GM18909 (cell line): ENCODE measurements around the gene COL18A1.
"Not testable (repeated sequence)": the region's sequence is repeated elsewhere in the genome, so short reads cannot be mapped to it uniquely, and the experiment has no call there.

ENCODE experiments used
- ATAC-seq: cut with Tn5 transposase; IDR thresholded peaks from one replicate; pipeline ENCODE4 v1.9.1; 2021; ENCODE audit warnings: mild to moderate bottlenecking; ENCODE audit not compliant: unreplicated experiment, poor library complexity

The COL18A1 gene

GRCh38 chr21:45438391-45439145 lies 33.6 kb downstream of the COL18A1 start:
- no peak for ATAC-seq

GRCh38 chr21:45439161-45439872 lies 34.4 kb downstream of the COL18A1 start:
- peak; percentile 65 for ATAC-seq

GRCh38 chr21:45439901-45440461 lies 35.0 kb downstream of the COL18A1 start:
- ATAC-seq: no peak

DNA sequence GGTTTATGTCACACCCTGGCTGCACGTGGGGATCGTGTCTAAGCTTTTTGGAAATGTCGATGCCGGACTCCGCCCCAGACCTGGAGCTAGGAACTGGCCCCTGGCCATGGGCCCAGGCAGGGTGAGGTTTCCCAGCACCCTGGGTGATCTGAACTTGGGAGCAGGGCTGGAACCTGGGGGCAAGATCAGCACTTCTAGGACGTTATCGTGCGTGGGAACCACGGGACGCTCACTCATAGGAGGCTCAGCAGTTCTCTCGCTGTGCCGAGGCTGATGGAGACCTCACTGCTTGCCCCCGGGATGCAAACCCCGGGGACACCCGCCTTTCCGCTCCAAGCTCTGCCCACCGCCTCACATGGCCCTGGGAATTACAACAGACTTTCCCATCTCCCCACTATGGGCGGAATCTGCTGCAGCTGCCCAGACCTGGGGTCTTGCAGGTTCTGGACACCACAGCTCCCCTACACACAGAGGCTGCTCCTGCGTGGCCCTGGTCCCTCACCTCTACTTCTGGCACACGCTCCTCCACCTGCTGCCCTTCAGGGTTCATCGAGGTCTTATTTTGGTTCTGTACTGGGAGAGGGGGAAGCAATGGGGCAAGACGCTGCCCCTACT lies 35.9 kb downstream of the COL18A1 start:
- ATAC-seq: no peak

DNA sequence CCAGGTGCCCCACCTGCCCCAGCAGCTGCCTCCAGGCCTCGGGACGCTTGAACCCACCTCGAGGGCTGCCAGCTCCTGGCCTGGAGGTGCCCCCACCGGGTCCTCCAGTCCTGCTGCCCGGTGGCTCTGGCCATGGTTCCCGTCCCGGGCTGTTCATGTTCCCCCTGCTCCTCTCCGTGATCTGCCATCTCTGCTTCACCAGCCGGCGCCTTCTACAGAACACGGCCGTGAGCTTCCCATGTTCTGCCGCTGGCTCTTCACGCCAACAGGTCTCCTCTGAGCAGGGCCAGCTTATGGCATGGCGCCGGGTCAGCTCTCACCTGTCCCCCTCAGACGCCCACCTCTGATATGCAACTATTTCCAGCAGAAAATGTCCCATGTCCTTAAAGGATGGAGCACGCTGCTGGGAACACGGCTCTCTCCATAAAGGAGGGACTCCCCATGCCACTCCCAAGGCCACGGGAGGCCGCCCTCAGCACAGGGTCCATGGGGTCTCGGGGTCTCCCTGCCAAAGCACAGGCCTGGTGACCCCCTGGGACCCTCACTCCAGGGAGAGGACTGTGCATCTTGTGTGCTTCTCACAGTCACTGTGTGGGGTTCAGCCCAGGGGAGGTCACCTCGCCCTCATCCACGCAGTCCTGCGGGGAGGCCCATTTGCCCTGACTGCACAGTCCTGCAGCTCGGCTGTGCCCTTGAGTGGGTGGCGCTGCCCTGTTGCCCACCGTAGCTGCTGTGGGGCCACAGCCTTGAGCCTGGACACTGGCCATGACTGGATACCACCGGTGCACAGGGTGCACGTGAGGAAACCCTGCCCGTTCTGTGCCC lies 36.7 kb downstream of the COL18A1 start:
- no peak for ATAC-seq

GRCh38 chr21:45442276-45442675 lies 37.3 kb downstream of the COL18A1 start:
- ATAC-seq: no peak

GRCh38 chr21:45442686-45443594 lies 38.0 kb downstream of the COL18A1 start:
- ATAC-seq: not testable (repeated sequence)

- no peak for ATAC-seq
Measured at GRCh38 chr21:45443595-45444181, 38.7 kb downstream of the COL18A1 start.

GRCh38 chr21:45444385-45444784 lies 39.4 kb downstream of the COL18A1 start:
- no peak for ATAC-seq

DNA sequence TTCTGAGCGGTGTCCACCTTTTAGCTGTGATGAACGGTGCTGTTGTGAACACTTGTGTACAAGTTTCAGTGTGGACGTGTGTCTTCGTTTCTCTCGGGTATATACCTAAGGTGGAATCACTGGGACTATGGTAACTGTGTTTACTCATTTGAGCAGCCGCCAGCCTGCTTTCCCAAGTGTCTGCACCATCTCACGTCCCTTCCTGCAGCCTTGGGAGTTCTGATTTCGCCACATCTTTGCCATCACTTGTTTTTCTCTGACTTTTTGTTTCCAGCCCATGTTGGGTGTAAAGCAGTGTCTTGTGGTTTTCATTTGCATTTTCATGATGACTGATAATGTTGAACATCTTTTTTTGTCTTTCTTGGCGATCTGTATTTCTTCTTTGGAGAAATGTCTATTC lies 40.4 kb downstream of the COL18A1 start:
- no peak for ATAC-seq

GRCh38 chr21:45447821-45448220 lies 42.9 kb downstream of the COL18A1 start:
- ATAC-seq: no peak

DNA sequence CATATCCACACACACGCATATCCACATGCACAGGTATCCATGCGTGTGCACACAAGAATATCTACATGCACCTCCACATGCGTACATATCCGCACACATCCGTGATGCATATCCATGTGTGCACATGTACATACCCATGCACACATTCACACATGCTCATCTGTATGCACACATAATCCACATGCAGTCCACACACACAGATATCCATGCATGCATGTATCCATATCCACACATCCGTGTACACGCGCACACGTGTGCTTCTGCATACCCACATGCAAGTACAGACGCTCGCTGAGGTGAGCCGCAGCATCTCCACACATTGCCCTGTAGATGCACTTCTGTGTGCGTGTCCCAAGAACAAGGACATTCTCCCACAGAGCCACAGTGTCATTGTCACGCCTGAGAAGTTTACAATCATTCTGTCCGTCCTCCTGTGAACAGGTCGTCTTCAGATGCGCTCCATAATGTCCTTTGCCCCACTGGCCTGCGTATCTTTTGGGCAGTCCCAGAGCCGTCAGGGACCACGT lies 43.4 kb downstream of the COL18A1 start:
- no peak for ATAC-seq

- no peak for ATAC-seq
Measured at GRCh38 chr21:45448810-45449657, 44.1 kb downstream of the COL18A1 start.

- ATAC-seq: no peak
Measured at GRCh38 chr21:45449658-45450422, 44.9 kb downstream of the COL18A1 start.

DNA sequence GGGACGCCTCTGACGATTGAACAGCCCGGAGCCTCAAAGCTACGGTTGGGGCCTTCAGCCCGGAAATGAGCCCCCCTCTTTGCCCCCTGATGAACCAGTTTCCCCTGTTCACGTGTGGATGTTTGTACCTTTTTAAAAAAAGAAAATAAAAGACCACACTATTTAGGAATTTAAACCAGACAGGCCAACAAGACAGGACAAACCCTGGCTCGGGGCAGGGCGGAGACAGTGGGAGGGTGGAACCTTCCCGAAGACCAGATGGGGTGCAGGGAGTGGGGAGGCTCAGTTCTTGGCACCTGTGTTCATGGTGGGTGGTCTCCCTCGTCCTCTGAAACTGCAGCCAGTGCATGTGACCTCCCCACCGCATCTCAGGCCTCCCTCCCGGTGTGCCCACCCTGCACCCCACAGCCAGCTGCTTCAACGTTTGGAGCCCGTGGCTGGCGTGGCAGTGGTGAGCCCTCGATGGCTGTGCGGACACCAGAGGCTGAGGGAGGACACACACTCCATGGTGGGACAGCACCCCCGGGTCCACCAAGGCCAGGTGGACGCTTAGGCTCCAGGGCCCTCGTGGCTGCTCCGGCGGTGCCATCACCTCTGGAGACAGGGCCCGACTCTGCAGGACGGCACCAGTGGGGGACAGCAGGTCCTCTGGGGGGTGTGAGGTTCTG lies 45.6 kb downstream of the COL18A1 start:
- no peak for ATAC-seq

DNA sequence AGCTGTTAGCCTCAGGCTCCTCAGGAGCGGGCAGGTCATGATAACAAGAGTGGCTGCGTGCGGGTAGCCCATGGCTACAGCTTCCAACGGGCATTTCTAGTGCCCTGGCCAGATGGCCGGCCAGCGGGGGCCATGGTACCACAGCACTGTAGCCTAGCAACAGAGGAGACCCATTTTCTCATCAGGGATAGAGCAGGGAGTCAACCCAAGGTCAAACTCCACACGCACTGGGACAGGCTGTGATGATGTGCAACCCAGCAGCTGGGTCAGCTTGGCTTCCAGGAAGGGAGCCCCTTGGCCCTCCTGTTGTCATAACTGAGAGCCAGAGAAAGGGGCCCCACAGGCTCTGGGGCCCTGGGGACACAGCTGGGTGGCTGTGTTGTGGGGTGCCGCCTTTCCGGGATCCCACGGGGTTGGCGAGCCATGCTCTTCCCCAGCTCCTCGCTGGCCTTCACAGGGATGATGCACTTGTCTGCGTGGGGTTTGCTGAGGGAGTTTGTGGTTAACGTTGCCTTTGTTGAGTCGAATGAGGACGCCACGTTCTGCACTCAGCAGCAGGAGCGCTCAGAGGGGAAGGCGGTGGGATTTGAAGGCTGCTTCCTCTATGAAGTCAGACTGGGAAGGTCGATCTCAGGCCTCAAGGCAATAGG lies 46.3 kb downstream of the COL18A1 start:
- ATAC-seq: no peak
